Breast epithelium (tissue), 3 donors: ENCODE results near the gene ZNF329.

Experiments
- POLR2A ChIP-seq: fragments of 450-650 bp; IDR thresholded peaks from one replicate; pipeline ENCODE4 v1.6.1; 2016; ENCODE audit warnings: antibody characterized with exemption, mild to moderate bottlenecking, moderate library complexity
- TF ChIP-seq, protein P1 (sequence below), 3 donors: fragments of 450-650 bp; IDR thresholded peaks; one replicate each; pipeline ENCODE4 v1.5.1; 2016 to 2017; ENCODE audit warnings: antibody characterized with exemption in 3 of 3, mild to moderate bottlenecking in 3 of 3, moderate library complexity in 3 of 3

DNA sequence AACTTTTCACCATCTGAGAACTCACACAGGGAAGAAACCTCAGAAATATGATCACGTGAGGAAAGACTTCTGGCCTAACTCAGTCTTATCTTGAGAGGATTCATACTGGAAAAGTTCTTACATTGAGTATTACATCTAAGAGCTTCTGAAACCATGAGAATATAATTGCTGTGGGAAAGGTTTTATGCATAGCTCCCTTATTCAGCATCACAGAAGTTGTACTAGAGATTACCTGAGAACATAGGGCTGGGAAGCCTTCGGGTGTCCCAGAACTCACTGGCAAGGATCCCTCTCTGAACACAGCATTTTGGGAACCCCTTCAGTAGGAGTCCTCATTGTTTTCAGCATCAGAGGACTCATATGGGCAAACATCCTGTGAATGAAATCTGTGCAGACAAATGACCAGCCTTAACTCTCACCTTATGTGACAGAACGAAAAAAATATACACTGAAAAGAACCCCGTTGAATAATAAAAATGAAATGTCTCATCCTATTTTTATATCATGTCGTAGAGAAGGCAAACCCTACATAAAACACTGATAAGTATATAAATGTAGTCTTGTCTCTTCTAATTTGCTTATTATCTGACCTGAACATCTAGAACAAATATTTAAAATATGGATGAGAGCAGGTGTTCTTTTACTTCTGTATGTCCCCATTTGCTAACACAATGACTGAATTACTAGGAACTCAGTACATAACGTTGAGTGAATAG is 46.5 kb upstream of the ZNF329 start:
- TF ChIP-seq, protein P1, sequence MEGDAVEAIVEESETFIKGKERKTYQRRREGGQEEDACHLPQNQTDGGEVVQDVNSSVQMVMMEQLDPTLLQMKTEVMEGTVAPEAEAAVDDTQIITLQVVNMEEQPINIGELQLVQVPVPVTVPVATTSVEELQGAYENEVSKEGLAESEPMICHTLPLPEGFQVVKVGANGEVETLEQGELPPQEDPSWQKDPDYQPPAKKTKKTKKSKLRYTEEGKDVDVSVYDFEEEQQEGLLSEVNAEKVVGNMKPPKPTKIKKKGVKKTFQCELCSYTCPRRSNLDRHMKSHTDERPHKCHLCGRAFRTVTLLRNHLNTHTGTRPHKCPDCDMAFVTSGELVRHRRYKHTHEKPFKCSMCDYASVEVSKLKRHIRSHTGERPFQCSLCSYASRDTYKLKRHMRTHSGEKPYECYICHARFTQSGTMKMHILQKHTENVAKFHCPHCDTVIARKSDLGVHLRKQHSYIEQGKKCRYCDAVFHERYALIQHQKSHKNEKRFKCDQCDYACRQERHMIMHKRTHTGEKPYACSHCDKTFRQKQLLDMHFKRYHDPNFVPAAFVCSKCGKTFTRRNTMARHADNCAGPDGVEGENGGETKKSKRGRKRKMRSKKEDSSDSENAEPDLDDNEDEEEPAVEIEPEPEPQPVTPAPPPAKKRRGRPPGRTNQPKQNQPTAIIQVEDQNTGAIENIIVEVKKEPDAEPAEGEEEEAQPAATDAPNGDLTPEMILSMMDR (IDR thresholded peaks at IDR 0.05), result no peak
- no peak for TF ChIP-seq POLR2A
